Measurements from ENCODE around the gene SF3B2. TPM values are rescaled to one million over a fixed set of nuclear protein-coding genes. Genes with fewer than 3 reads are reported as not detected.

SF3B2 gene
- total RNA-seq, 1 donor from 2014 or later: 134 TPM

DNA sequence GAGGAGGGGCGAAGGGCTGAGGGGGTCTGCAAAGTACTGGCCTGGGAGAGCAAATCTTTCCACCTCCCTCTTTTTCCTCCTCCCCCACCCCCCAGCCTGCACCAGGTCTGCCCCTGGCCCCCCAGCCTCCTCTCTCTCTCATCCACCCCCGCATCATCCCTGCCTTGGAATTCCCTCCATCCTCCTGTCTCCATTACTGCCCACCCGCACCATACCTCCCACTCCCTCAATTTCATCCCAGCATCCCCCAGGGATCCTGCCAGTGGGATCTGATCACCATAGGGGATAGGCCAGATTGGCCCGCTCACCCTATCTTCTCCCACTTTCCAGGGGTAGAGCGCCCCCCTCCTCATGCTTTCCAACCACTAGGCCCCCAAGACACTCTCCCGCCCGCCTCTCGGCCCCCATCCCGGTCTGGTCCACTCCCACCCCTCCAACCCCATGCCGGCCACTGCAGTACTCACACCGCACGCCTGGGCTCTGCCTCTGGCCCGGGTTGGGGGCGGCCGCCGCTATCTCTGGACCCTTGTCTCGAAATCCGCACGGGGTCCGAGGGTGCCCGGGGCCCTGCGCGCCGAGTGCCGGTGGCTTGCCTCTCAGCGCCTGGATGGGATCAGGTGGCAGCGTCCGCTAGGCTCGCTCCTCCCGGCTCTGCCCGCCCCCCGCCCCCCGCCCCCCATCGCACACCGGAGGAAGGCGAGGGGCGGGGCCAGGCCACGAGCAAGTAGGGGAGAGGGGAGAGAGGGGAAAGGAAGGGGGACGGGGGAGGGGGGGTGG lies 3.4 kb upstream of the SF3B2 start, which contains the start of gene GAL3ST3:
GAL3ST3 (minus strand) TSS at position 615 of the 777 bp plus-strand sequence. CDS start 3,746 bp downstream, outside the sequence.
- no peak for DNase-seq (ENCODE audit: low read depth)

DNA sequence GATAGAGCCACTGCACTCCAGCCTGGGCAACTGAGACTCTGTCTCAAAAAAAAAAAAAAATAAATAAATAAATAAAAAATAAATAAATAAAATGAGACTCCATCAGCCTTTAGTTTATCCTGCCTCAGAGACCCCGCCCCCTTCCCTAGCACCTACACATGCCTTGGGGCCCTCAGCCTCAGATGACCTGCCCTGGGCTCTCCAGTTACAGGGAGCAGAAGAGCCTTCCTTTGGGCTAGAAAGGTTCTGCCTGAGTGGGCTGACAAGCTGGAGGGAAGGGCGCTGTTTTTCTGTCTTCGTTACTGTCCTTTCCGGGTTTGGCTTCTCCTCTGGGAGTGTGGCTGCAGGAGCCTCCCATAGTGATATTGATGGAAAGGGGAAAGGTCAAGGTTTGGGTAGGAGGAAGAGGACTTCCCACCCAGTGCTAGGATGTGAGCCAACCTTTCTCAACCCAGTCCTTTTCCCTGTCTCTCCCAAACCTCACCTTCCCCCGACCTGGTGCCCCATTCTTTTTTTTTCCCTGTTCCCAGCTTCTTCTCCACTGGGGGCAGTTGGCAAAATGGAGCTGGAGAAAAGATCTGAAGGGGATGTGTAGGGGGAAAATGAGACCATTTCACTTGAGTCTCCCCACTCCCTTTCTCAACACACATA lies 1.5 kb upstream of the SF3B2 start:
- peak; percentile 8 for DNase-seq (ENCODE audit: low read depth)

DNA sequence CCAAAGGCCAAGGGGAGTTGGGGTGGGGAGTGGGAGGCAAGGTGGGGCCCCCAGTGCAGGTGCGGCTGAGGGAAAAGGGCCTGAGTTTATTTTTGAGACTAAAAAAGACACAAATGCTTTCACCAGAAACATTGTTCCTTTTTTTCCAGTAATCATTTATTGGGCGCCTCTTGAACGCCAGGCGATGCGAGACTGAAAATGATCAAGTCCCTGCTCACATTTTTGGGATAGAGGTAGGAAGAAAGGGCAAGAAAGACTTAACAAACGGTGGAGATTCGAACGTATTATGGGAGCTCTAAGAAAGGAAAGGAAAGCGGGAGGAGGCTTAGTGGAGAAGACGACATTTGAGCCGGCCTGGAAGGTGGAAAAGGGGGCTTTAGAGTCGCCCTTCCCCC lies 796 bp upstream of the SF3B2 start:
- DNase-seq (ENCODE audit: low read depth): no peak

DNA sequence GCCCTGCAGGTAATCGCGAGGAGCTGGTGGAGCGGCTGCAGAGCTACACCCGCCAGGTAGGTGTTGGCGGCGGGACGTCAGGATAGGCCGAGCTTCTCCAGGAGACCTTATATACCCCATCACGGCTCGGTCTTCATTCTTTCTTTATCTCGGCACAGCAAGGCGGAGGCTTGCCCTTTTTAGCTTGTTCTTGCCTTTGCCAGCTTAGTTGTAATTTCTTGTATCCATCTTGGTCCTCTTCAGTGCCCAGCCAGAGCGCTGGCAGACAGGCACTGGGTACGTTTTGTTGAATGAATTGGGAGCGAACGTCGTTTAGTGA lies 459 bp downstream of the SF3B2 start:
- DNase-seq (ENCODE audit: low read depth): no peak

DNA sequence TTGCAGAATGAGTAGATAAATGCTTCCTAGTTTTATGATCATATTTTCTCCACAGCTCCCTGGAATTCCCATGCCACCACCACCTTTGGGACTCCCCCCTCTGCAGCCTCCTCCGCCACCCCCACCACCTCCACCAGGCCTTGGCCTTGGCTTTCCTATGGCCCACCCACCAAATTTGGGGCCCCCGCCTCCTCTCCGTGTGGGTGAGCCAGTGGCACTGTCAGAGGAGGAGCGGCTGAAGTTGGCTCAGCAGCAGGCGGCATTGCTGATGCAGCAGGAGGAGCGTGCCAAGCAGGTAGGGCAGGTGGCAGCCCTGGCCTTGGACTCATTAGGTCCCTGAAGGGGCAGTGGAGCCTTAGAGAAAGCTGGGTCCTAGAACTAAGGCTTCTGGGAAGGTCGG lies 2.9 kb downstream of the SF3B2 start:
- no peak for DNase-seq (ENCODE audit: low read depth)

DNA sequence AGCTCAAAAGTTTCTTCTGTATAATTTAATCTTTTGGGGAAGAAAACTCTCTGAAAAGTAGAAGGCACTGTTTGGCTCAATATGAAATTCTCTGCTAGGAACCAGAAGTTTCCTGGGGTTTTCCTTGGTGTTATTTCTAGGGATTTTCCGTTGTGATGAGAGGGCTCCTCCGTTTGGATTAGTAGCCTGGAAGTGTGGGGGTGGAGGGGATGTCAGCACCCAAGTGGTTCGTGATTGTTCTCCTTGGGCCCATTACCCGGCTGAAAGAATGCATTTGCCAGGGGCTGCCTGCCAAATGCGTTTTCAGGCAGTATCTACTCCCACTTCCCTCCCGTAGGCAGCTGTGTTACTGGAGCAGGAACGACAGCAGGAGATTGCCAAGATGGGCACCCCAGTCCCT lies 4.3 kb downstream of the SF3B2 start:
- no peak for DNase-seq (ENCODE audit: low read depth)

DNA sequence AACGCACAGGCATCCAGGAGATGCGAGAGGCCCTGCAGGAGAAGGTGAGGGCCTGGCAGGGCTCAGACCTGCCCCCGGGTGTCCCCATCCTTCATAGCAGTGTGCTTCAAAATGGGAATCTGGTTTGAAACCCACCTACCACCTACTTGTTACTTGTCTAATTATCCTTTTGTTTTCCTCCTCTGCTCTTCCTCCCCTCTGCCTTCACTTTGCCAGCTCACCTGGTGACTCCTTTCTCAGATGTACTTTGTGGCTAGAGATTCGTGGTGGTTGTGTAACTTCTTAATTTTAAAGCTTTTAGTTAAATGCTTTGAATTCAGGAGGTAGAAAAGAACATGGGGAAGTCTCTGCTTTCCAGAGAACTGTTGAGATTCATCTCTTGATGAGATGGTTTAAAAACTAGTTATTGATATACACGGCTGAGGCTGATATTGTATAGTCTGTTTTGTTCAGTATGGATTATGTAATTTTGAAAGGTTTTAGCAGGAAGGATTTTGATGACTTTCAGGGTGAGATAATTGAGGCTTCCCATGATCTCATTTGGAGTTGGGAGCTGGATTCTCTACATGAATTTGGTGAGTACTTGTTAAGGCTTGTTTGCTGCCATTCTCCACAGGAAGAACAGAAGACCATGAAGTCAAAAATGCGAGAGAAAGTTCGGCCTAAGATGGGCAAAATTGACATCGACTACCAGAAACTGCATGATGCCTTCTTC lies 8.0 kb downstream of the SF3B2 start:
- no peak for DNase-seq (ENCODE audit: low read depth)

DNA sequence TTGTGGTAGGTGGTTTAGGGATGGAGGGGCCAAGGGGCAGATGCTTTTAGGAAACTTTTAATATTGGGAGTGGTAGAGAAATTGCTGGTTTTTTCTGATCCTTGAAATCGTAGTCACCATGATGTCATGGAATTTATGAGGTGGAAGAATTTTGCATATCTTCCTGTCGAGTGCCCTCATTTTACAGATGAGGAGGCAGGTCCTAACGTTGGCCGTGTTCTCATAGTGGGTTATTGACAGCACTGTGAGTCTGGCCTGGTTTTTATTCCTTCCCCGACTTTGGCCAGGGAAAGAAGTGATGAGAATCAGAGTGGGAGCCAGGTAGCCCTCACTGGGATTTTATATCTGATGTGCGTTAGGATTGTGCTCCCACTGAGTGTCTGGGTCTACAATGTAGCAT lies 9.1 kb downstream of the SF3B2 start:
- no peak for DNase-seq (ENCODE audit: low read depth)

DNA sequence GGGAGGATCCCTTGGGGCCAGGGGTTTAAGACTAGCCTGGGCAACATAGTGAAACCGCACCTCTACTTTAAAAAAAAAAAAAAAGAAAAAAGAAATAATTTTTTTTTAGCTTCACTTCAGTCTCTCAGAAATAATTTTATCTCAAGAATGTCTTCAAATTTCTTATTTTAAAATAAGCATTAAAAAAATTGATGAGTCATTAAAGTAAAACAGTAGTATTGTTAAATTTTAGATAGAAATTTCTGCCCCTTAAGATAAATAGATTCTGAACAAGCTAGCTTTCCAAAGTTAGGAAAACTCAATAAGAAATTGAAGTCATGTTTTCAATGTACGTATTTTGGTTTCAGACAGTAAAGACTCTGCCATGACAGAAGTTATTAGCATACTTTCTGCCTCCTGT lies 10.2 kb downstream of the SF3B2 start:
- DNase-seq (ENCODE audit: low read depth): no peak

DNA sequence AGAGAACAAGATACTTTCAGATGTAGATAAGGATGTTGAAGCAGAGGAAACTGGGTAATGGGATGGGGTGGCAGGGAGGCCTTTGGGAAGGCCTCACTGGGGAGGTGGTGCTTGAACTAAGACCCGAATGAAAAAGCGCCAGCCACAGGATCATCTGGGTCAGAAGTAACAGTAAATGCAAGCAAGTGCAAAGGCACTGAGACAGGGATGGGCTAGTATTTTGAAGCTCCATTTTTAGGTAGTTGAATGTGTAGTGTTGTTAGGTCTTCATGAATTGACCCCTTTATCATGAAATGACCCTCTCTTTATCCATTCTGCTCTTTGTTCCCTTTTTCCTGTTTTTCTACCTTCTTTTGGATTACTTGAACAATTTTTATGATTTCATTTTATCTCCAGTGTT lies 11.7 kb downstream of the SF3B2 start:
- no peak for DNase-seq (ENCODE audit: low read depth)

DNA sequence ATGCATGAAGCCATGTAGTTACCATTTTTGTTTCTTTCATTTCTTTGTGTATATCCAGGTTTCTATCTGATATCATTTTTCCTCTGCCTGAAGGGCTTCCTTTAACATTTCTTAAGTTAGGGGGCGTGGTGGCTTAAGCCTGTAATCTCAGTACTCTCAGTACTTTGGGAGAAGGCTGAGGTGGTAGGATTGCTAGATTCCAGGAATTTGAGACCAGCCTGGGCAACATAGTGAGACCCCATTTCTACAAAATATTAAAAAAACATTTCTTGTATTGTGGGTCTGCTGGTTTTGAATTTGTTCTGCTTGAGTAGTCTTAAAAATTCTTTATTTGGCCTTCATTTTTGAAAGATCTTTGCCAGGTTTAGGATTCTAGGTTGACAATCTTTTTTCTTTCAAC lies 12.4 kb downstream of the SF3B2 start:
- no peak for DNase-seq (ENCODE audit: low read depth)

DNA sequence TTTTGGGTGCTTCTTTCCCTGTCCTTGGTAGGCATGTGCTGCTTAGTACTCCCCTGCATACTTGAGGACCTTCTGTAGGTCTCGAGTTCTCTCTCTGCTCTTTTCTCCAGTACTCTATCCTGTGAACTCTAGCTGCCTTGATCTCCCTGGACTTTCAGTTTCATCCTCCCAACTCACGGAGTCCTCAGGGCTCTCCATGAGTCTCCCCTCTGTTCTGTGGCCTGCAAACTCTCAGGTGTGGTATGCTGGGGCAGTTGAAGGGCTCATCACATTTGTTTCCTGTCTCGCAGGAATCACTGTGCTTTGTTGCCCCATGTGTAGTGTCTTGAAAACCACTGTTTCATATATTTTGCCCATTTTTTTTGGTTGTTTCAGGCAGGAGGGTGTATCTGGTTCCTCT lies 14.6 kb downstream of the SF3B2 start:
- no peak for DNase-seq (ENCODE audit: low read depth)

DNA sequence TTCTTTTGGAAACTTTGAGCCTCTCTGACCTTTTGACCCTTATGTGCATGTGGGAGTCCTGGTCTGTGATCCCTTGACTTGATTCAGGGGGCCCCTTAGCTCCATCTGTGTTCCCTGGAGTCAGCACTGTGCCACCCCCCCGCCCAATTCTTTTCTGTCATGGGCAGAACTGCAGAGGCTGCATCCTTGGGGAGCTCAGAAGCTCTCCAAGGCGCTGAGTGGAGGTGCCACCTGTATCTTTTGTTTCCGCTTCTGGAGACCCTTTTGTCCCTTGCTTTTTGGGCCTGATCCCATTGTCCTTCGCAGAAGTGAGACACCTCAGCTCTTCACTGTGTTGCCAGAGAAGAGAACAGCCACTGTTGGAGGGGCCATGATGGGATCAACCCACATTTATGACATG lies 15.5 kb downstream of the SF3B2 start:
- no peak for DNase-seq (ENCODE audit: low read depth)

DNA sequence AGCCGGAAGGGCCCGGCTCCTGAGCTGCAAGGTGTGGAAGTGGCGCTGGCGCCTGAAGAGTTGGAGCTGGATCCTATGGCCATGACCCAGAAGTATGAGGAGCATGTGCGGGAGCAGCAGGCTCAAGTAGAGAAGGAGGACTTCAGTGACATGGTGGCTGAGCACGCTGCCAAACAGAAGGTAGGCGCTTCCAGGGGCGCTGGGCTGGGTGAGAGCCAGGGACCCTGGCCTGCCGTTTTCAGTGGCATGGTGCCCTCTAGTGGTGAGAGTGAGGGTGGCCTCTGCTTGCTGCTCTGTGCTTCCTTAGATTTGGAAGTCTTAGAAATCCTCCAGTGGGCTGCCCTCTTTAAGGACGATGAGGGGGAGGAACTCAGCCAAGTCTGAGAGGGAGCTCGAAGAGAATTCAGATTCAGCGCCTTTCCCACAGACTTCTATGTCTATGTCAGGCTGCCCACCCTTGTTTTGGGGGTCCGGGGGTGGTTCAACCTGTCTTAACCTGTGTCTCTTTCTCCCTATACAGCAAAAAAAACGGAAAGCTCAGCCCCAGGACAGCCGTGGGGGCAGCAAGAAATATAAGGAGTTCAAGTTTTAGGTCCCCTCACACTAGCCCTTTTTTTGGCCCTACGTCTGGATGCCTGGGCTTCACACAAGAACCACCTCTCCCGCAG lies 16.1 kb downstream of the SF3B2 start:
- DNase-seq (ENCODE audit: low read depth): peak; percentile 75

DNA sequence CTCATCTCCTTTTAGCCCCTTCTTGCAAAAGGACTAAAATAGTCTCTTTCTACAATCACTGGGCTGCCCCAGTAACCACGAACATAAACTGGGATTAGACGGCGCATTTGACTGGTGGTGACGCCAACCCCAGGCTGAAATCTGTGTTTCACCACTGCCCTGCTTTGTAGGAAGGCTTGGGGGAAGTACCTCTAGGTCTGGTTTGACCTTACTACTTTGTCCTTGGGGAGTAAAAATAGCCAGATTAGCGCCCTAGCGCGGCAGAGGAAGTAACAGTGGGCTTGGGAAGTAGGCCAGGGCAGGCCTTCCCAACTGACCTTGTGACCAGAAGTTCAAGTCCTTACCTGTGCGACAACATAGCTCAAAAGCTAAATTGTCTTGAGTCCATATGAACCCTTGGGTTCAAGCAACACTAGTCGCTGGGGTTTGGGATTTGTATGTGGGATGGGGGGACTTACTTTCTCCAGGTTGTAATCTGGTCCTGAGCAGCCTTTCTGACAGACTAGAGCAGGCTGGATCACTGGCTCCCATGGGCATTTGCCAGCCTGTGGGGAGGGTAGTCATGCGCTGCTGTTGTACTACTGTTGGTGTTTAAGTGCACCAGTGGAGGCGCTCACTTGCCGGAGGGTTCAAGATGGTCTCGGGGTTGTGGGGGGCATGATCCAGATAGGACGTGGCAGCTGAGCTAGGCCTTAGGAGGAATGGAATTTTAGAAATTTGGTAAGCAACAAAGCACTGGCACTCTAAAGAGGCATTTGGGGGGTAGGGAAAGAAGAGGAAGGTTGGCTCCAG lies 17.0 kb downstream of the SF3B2 start:
- DNase-seq (ENCODE audit: low read depth): peak; percentile 92

DNA sequence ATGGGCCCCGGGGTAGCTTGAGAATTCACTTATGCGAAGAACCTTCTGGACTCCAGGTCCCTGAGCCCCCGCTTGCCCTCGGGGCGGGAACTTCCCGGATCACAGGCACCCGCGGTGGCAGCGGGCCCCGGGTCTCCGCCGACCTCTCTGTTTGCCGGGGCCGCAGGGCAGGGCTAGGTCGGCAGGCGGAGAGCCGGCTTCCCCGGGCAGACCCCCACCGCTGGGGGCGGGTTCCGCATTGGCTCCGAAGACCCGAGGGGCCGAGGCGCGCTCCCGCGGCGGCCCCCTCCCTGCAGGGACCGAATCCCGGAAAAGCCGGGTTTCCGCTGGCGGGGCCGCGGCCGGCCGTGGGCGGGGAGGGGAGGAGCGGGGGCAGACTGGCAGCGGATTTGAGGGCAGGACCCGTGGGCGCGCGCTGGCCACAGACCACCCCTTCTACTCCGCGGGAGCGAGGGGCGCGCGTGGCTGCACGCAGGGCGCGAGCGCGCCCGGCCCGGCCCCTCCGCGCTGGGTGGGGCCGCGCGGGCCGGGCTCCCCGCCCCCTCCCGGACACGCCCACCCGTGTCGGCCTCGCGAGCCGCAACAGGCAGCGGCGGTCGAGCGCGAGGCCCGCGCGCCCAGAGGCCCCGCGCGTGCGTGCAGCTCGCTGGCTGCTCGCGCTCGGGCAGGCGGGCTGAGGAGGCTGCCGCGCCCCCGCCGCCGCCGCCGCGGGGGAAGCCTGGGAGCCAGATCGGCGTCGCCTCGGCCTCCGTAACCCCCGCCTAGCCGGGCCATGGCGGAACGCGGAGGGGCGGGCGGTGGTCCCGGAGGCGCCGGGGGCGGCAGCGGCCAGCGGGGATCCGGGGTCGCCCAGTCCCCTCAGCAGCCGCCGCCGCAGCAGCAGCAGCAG lies 17.8 kb downstream of the SF3B2 start, which contains the start of gene PACS1:
PACS1 (plus strand) TSS at position 558 of the 889 bp plus-strand sequence; CDS start at position 773, 215 bp downstream.
- DNase-seq (ENCODE audit: low read depth): peak; percentile 84

DNA sequence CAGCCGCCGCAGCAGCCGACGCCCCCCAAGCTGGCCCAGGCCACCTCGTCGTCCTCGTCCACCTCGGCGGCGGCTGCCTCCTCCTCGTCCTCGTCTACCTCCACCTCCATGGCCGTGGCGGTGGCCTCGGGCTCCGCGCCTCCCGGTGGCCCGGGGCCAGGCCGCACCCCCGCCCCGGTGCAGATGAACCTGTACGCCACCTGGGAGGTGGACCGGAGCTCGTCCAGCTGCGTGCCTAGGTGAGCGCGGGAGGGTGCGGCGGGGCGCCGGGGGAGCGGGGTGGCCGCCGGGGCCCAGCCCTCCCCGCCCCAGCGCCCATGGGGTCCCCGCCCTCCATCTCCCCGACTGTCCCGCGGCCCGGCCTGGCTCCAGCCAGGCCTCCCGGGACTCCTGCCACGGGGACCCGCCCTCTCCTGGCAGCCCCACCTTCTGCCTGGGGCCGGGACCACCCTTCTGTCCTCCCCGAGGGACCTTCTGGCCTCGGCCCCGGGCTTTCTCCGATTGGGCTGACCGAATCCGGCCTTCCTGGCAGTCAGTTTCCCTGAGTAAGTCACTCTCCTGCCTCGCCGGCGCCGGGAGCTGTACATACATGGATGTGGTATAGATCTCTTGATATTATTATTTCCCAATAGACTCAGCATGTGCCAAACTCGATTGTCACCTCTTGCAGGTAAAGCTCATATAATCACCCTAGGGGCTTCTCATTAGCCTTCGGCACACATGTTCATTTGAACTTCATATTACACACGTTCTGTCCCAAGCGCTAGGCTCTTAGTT lies 18.6 kb downstream of the SF3B2 start:
- DNase-seq (ENCODE audit: low read depth): peak; percentile 21

DNA sequence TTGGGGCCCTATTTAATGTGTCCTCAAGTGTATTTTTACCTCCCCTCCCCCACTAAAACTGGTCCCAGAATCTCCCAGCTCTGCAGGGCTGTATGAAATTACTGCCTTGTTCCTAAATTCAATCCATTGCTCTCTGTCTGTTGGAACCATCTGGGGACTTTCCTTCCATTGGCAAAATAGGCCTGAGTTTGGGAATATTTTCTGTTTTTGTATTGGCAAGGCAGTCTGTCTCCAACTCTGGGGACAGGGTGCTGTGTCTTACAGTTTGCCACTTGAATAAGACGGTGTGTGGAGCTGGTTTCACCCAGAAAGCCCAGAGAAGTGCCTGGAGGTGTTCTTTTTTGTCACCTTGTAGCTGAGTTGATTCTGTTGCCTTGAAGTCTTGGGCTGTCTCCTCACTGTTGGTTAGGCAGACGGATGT lies 19.2 kb downstream of the SF3B2 start:
- peak; percentile 13 for DNase-seq (ENCODE audit: low read depth)

DNA sequence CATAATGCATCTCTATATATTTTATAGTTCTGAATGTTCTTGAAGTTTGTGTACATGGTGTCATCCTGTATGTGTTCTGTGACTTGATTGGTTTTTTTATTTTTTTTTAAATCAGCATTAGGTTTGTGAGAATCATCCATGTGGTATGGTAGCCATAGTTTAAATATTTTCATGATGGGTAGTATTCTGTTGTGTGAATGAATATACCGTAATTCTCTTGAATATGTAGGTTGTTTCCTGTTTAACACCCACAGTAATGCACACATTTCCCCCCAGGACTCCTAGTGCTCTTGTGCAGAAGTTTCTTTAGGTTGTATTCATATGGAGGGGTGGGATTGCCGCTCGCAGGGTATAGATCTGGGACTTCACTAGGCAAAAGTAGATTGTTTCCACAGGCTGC lies 19.9 kb downstream of the SF3B2 start:
- DNase-seq (ENCODE audit: low read depth): no peak
